HEK293 (cell line): ENCODE data around the gene SESN2.
A peak's percentile ranks its signal among the peaks of the same experiment; 100 is the strongest.

Source experiments
- CTCF ChIA-PET: fragments of 350-600 bp; formaldehyde crosslinking; extraction: SDS; loops from one replicate; lab custom pipeline; 2021; ENCODE audit warnings: antibody characterized with exemption; lab: Yijun Ruan, JAX
- POLR2A ChIA-PET: fragments of 300-600 bp; formaldehyde crosslinking; extraction: SDS; loops from one replicate; lab custom pipeline; 2020; ENCODE audit warnings: antibody characterized with exemption, inconsistent platforms; lab: Yijun Ruan, JAX
- H3K27ac ChIP-seq: fragments of 200-500 bp; sonication (Bioruptor generic); 2 replicates; pipeline ENCODE4 v1.5.1; 2014; ENCODE audit warnings: low read depth, low read length, control low read depth, inconsistent platforms; ENCODE audit errors: extremely low read depth
- H3K36me3 ChIP-seq, 2 experiments: fragments of 200-500 bp in 1 of 2; sonication (Bioruptor generic) in 1 of 2; 1 replicate in 1 of 2; 2 replicates in 1 of 2; pipeline ENCODE4 v1.5.1; 2014 to 2017; ENCODE audit warnings: inconsistent platforms in 2 of 2, low read length in 2 of 2; ENCODE audit not compliant: control insufficient read depth in 2 of 2, insufficient read depth in 1 of 2
- H3K4me1 ChIP-seq: fragments of 200-500 bp; sonication (Bioruptor generic); 2 replicates; pipeline ENCODE4 v1.5.1; 2014; ENCODE audit warnings: mild to moderate bottlenecking, low read length, inconsistent platforms; ENCODE audit not compliant: control insufficient read depth, insufficient read depth
- H3K4me3 ChIP-seq: 2 replicates; pipeline ENCODE4 v1.5.1; 2011; ENCODE audit warnings: low read depth, mild to moderate bottlenecking, control low read depth, low read length, moderate library complexity
- H3K9me3 ChIP-seq: fragments of 200-500 bp; sonication (Bioruptor generic); 2 replicates; pipeline ENCODE4 v1.5.1; 2014; ENCODE audit warnings: low read depth, low read length, inconsistent platforms; ENCODE audit not compliant: control insufficient read depth, insufficient read depth
- HOXD13 ChIP-seq: sonication (generic); formaldehyde crosslinking; IDR thresholded peaks from 2 replicates; pipeline ENCODE4 v1.8.0; 2022; ENCODE audit warnings: missing genetic modification reagents, borderline replicate concordance
- SCRT2 ChIP-seq: fragments of 450-650 bp; formaldehyde crosslinking; IDR thresholded peaks from 2 replicates; pipeline ENCODE4 v1.5.1; 2016; ENCODE audit warnings: missing biosample characterization, missing genetic modification characterization
- SP7 ChIP-seq: fragments of 450-650 bp; formaldehyde crosslinking; IDR thresholded peaks from 2 replicates; pipeline ENCODE4 v1.5.1; 2016; ENCODE audit warnings: missing biosample characterization, missing genetic modification characterization
- ZNF121 ChIP-seq: fragments of 450-650 bp; formaldehyde crosslinking; IDR thresholded peaks from 2 replicates; pipeline ENCODE4 v1.5.1; 2016; ENCODE audit warnings: missing biosample characterization, missing genetic modification characterization
- ZNF146 ChIP-seq: fragments of 450-650 bp; formaldehyde crosslinking; IDR thresholded peaks from 2 replicates; pipeline ENCODE4 v1.5.1; 2016; ENCODE audit warnings: missing biosample characterization, missing genetic modification characterization
- ZNF174 ChIP-seq: fragments of 450-650 bp; formaldehyde crosslinking; IDR thresholded peaks from 2 replicates; pipeline ENCODE4 v1.5.0; 2017; ENCODE audit warnings: missing biosample characterization, mild to moderate bottlenecking, missing genetic modification characterization
- ZNF19 ChIP-seq: fragments of 450-650 bp; formaldehyde crosslinking; IDR thresholded peaks from 2 replicates; pipeline ENCODE4; 2016; ENCODE audit warnings: missing biosample characterization, missing genetic modification characterization, low read depth
- ZNF335 ChIP-seq: fragments of 450-650 bp; formaldehyde crosslinking; conservative IDR thresholded peaks from 2 replicates; pipeline ENCODE4 v1.5.1; 2016; ENCODE audit warnings: missing biosample characterization, missing genetic modification characterization
- ZNF510 ChIP-seq: fragments of 450-650 bp; formaldehyde crosslinking; IDR thresholded peaks from 2 replicates; pipeline ENCODE4 v1.5.1; 2018; ENCODE audit warnings: mild to moderate bottlenecking, missing genetic modification characterization, missing biosample characterization; ENCODE audit not compliant: insufficient replicate concordance
- ZNF768 ChIP-seq: fragments of 450-650 bp; formaldehyde crosslinking; IDR thresholded peaks from 2 replicates; pipeline ENCODE4 v1.5.1; 2018; ENCODE audit warnings: missing biosample characterization, mild to moderate bottlenecking, missing genetic modification characterization
- ZNF785 ChIP-seq: fragments of 450-650 bp; formaldehyde crosslinking; IDR thresholded peaks from 2 replicates; pipeline ENCODE4 v1.5.1; 2016; ENCODE audit warnings: missing biosample characterization, missing genetic modification characterization
- ZNF830 ChIP-seq: fragments of 450-650 bp; IDR thresholded peaks from 2 replicates; pipeline ENCODE4 v1.5.0; 2018; ENCODE audit warnings: missing biosample characterization, missing genetic modification characterization, low read depth, mild to moderate bottlenecking, moderate library complexity
- ZSCAN18 ChIP-seq: fragments of 450-650 bp; formaldehyde crosslinking; IDR thresholded peaks from 2 replicates; pipeline ENCODE4 v1.5.1; 2016; ENCODE audit warnings: missing biosample characterization, missing genetic modification characterization
- TF ChIP-seq, protein P1 (sequence below): fragments of 450-650 bp; formaldehyde crosslinking; IDR thresholded peaks from 2 replicates; pipeline ENCODE4 v1.5.1; 2016; ENCODE audit warnings: missing biosample characterization, missing genetic modification characterization

SESN2 gene

GRCh38 chr1:28302247-28302646 lies 42.9 kb downstream of the SESN2 start:
- TF ChIP-seq ZNF121 (tag by site-specific recombination) (0 out of 2 replicates have a peak, but pooled peaks have one; percentile 18), HOXD13 (no peak)
- no peak overlapping the region for H3K4me3 ChIP-seq
- H3K9me3 ChIP-seq: no peaks in the 10 kb centered on the region
- H3K4me1 ChIP-seq: peaks cover 3% of the 10 kb centered on the region; the same call in 1 of the 2 replicates
- ChIA-PET POLR2A (interaction anchor here (0.7 to 1.2 kb wide), 2 partner anchors 22 to 67 kb away, joined by 3 to 4 read pairs; partner anchors contain the start of gene ATP5IF1), CTCF (interaction anchor here (0.6 to 1.1 kb wide), 2 partner anchors 53 to 58 kb away, joined by 4 read pairs; no protein-coding TSS in a partner anchor)
- no peak overlapping the region for H3K27ac ChIP-seq
- H3K36me3 ChIP-seq: no peaks in the 10 kb centered on the region; a peak in 1 of 3 replicates

DNA sequence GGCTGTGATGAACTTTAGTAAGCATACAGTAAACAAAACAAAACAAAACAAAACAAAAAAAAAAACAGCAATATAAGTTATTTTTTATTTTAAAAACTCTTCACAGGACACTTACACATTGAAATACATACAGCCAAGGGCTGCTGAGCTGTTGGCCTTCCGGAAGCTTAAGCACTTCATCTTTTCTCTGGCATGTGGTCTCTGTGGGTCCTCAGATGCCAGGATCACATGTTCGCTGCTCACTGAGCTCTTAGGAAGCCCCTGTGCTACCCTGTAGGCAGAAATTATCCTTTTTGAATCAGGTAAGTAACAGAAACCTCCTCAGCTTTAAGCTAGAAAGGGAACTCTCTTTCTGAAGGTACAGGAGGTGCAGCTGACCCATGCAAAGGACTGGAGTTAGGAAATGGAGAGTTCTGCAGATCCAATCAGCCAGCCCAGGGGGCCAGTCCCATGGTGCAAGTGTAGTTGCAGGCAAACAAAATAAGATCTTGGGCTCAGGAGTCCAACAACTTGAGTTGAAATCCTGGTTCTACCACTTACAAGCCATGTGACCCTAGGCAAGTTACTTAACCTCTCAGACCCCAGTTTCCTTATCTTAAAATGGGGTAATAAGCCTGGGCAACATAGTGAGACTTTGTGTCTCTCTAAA lies 47.1 kb downstream of the SESN2 start:
- H3K36me3 ChIP-seq: no peaks in the 10 kb centered on the region
- POLR2A ChIA-PET: interaction anchor here (0.9 kb wide), 1 partner anchor 22 kb away, joined by 4 read pairs; the partner anchor contains the start of gene MED18
- TF ChIP-seq ZNF335 (tag by site-specific recombination) (0 out of 2 replicates have a peak, but pooled peaks have one; percentile 24), SP7 (tag by site-specific recombination) (no peak)
- H3K9me3 ChIP-seq: 0 out of 2 replicates have a peak, but pooled peaks cover 2% of the 10 kb centered on the region
- 0 out of 2 replicates have a peak, but pooled peaks cover under 1% of the 10 kb centered on the region for H3K4me1 ChIP-seq
- H3K4me3 ChIP-seq: no peak overlapping the region
- CTCF ChIA-PET: interaction anchor here (0.6 to 1.4 kb wide), 3 partner anchors 11 to 40 kb away, joined by 3 to 7 read pairs (median 6); no protein-coding TSS in a partner anchor
- H3K27ac ChIP-seq: no peak overlapping the region

- Histone ChIP-seq H3K27ac (no peak overlapping the region), H3K4me3 (no peak overlapping the region), H3K4me1 (no peaks in the 10 kb centered on the region), H3K36me3 (no peaks in the 10 kb centered on the region), H3K9me3 (0 out of 2 replicates have a peak, but pooled peaks cover 2% of the 10 kb centered on the region)
- ChIA-PET CTCF (no interaction called here), POLR2A (no interaction called here)
- TF ChIP-seq ZNF146 (tag by site-specific recombination) (peak; percentile 81), ZNF785 (tag by site-specific recombination) (no peak), ZNF510 (no peak), ZNF174 (tag by site-specific recombination) (no peak)
Measured at GRCh38 chr1:28308750-28309149, 49.4 kb downstream of the SESN2 start.

- Histone ChIP-seq H3K9me3 (0 out of 2 replicates have a peak, but pooled peaks cover 2% of the 10 kb centered on the region), H3K27ac (no peak overlapping the region), H3K4me1 (no peaks in the 10 kb centered on the region), H3K36me3 (no peaks in the 10 kb centered on the region), H3K4me3 (no peak overlapping the region)
- no peak for TF ChIP-seq ZNF768 (tag by site-specific recombination)
- TF ChIP-seq ZNF830 (tag by site-specific recombination): no peak
- TF ChIP-seq, protein P1, sequence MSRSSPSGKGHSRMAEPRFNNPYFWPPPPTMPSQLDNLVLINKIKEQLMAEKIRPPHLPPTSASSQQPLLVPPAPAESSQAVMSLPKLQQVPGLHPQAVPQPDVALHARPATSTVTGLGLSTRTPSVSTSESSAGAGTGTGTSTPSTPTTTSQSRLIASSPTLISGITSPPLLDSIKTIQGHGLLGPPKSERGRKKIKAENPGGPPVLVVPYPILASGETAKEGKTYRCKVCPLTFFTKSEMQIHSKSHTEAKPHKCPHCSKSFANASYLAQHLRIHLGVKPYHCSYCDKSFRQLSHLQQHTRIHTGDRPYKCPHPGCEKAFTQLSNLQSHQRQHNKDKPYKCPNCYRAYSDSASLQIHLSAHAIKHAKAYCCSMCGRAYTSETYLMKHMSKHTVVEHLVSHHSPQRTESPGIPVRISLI (tag by site-specific recombination): no peak
- no peak for TF ChIP-seq ZSCAN18
- TF ChIP-seq SCRT2 (tag by site-specific recombination): peak; percentile 82
- TF ChIP-seq ZNF19 (tag by site-specific recombination): no peak
- POLR2A ChIA-PET: no interaction called here
- CTCF ChIA-PET: no interaction called here
Measured at GRCh38 chr1:28309702-28310101, 50.4 kb downstream of the SESN2 start.
